IMR-90 (cell line): Measurements from ENCODE around the gene CST3. TPM values are rescaled to one million over a fixed set of nuclear protein-coding genes. Genes with fewer than 3 reads are reported as not detected.

Experiments used
- ATAC-seq: fragments of 200-7000 bp; cut with Tn5 transposase; 2 replicates; pipeline ENCODE4 v1.9.1; 2020; ENCODE audit warnings: low read depth, mild to moderate bottlenecking, moderate library complexity
- BruUV-seq: library from RNA; stranded (reverse); fragments of 400-500 nt; replicated peaks from 2 replicates; lab custom pipeline; 2021; lab: Mats Ljungman, UMichigan
- CTCF ChIA-PET: fragments of 300-600 bp; formaldehyde crosslinking; extraction: SDS; loops from one replicate; lab custom pipeline; 2021; ENCODE audit warnings: antibody characterized with exemption; lab: Yijun Ruan, JAX
- POLR2A ChIA-PET: fragments of 300-600 bp; sonication (Branson Sonifier 250); formaldehyde crosslinking; loops from one replicate; lab custom pipeline; 2022; ENCODE audit warnings: antibody characterized with exemption; ENCODE audit not compliant: unreplicated experiment; lab: Charles Lee
- DNase-seq: peaks from one replicate; pipeline ENCODE4 v3.0.0; 2013
- H2AFZ ChIP-seq: replicated peaks from 2 replicates; pipeline ENCODE3; 2013; ENCODE audit warnings: low read length, mild to moderate bottlenecking; ENCODE audit not compliant: poor library complexity
- H2AK5ac ChIP-seq: 2 replicates; pipeline ENCODE4 v1.6.1; 2013; ENCODE audit warnings: low read depth, low read length, inconsistent platforms
- H2AK9ac ChIP-seq: replicated peaks from 2 replicates; pipeline ENCODE3; 2013; ENCODE audit warnings: mild to moderate bottlenecking, low read depth, low read length, moderate library complexity; ENCODE audit not compliant: poor library complexity
- H2BK120ac ChIP-seq: 2 replicates; pipeline ENCODE4 v1.6.1; 2013; ENCODE audit warnings: low read depth, low read length, inconsistent platforms
- H2BK15ac ChIP-seq: 3 replicates; pipeline ENCODE4 v1.6.1; 2013; ENCODE audit warnings: low read depth, low read length, inconsistent platforms
- H2BK20ac ChIP-seq: 2 replicates; pipeline ENCODE4 v1.6.1; 2013; ENCODE audit warnings: low read depth, mild to moderate bottlenecking, inconsistent platforms, low read length, moderate library complexity
- H2BK5ac ChIP-seq: 2 replicates; pipeline ENCODE4 v1.6.1; 2013; ENCODE audit warnings: mild to moderate bottlenecking, low read depth, low read length, inconsistent platforms; ENCODE audit not compliant: poor library complexity, severe bottlenecking
- H3K14ac ChIP-seq: replicated peaks from 2 replicates; pipeline ENCODE4 v1.6.1; 2013; ENCODE audit warnings: low read depth, low read length, inconsistent platforms
- H3K18ac ChIP-seq: 2 replicates; pipeline ENCODE4 v1.6.1; 2013; ENCODE audit warnings: low read depth, low read length, control low read depth
- H3K23ac ChIP-seq: 2 replicates; pipeline ENCODE4 v1.6.1; 2013; ENCODE audit warnings: low read depth, low read length, inconsistent platforms
- H3K27ac ChIP-seq: 2 replicates; pipeline ENCODE4 v1.5.1; 2013; ENCODE audit warnings: mild to moderate bottlenecking, control low read depth, low read length; ENCODE audit not compliant: insufficient read depth
- H3K27me3 ChIP-seq: 2 replicates; pipeline ENCODE4 v1.6.1; 2013; ENCODE audit warnings: low read length; ENCODE audit not compliant: control insufficient read depth, insufficient read depth
- H3K36me3 ChIP-seq: 2 replicates; pipeline ENCODE4 v1.6.1; 2013; ENCODE audit warnings: low read length, mixed read lengths; ENCODE audit not compliant: control insufficient read depth, insufficient read depth
- H3K4ac ChIP-seq: 2 replicates; pipeline ENCODE4 v1.6.1; 2013; ENCODE audit warnings: low read depth, low read length, inconsistent platforms
- H3K4me1 ChIP-seq: 2 replicates; pipeline ENCODE4 v1.6.1; 2013; ENCODE audit warnings: low read length, mixed read lengths; ENCODE audit not compliant: control insufficient read depth, insufficient read depth
- H3K4me2 ChIP-seq: 2 replicates; pipeline ENCODE4 v1.6.1; 2013; ENCODE audit warnings: low read depth, mild to moderate bottlenecking, control low read depth, low read length, moderate library complexity
- H3K4me3 ChIP-seq: 2 replicates; pipeline ENCODE4 v1.5.1; 2013; ENCODE audit warnings: low read depth, mild to moderate bottlenecking, control low read depth, low read length, moderate library complexity; ENCODE audit not compliant: insufficient read depth
- H3K56ac ChIP-seq: 2 replicates; pipeline ENCODE4 v1.6.1; 2013; ENCODE audit warnings: low read length, inconsistent platforms; ENCODE audit not compliant: insufficient read depth; ENCODE audit errors: extremely low read depth
- H3K79me1 ChIP-seq, 2 experiments: 2 replicates each; pipeline ENCODE4 v1.6.1; 2013; ENCODE audit warnings: low read length in 2 of 2, inconsistent platforms in 1 of 2, low read depth in 1 of 2
- H3K9ac ChIP-seq: 2 replicates; pipeline ENCODE4 v1.6.1; 2013; ENCODE audit warnings: low read depth, low read length, control low read depth
- H3K9me1 ChIP-seq: 2 replicates; pipeline ENCODE4 v1.6.1; 2013; ENCODE audit warnings: low read length, inconsistent platforms; ENCODE audit not compliant: insufficient read depth
- H3K9me3 ChIP-seq: 2 replicates; pipeline ENCODE4 v1.6.1; 2013; ENCODE audit warnings: low read length; ENCODE audit not compliant: control insufficient read depth, insufficient read depth
- H4K20me1 ChIP-seq: 2 replicates; pipeline ENCODE4 v1.6.1; 2013; ENCODE audit warnings: low read length, inconsistent platforms; ENCODE audit not compliant: insufficient read depth
- H4K5ac ChIP-seq: 2 replicates; pipeline ENCODE4 v1.6.1; 2013; ENCODE audit warnings: mild to moderate bottlenecking, low read depth, low read length, control low read depth
- H4K8ac ChIP-seq, 2 experiments: 2 replicates each; pipeline ENCODE4 v1.6.1; 2013; ENCODE audit warnings: low read depth in 2 of 2, low read length in 2 of 2, control low read depth in 1 of 2, inconsistent platforms in 1 of 2
- H4K91ac ChIP-seq: 2 replicates; pipeline ENCODE4 v1.6.1; 2013; ENCODE audit warnings: low read depth, low read length, inconsistent platforms; ENCODE audit not compliant: insufficient read depth
- BHLHE40 ChIP-seq: fragments of 150-350 bp; IDR thresholded peaks from 2 replicates; pipeline ENCODE4 v1.6.1; 2016; ENCODE audit warnings: mild to moderate bottlenecking, low read depth, low read length
- CEBPB ChIP-seq: IDR thresholded peaks from 2 replicates; pipeline ENCODE4 v1.6.1; 2012; ENCODE audit warnings: low read depth, low read length, improper control_type of control experiment
- CHD1 ChIP-seq: IDR thresholded peaks from 2 replicates; pipeline ENCODE4 v1.6.1; 2012; ENCODE audit warnings: low read depth, low read length, improper control_type of control experiment
- MAZ ChIP-seq: IDR thresholded peaks from 2 replicates; pipeline ENCODE4 v1.6.1; 2012; ENCODE audit warnings: low read depth, mild to moderate bottlenecking, low read length, improper control_type of control experiment, moderate library complexity, borderline replicate concordance
- RAD21 ChIP-seq: IDR thresholded peaks from 2 replicates; pipeline ENCODE4 v1.6.1; 2012; ENCODE audit warnings: low read length, improper control_type of control experiment
- WGBS, 2 experiments: methylation state at CpG; one replicate each; pipeline versions ENCODE4 v1.1.5 to v1.1.7; 2013; ENCODE audit warnings: missing lambda C conversion rate in 2 of 2; ENCODE audit not compliant: insufficient read length in 1 of 2; ENCODE audit errors: extremely low coverage in 2 of 2; 5-methylcytosine and 5-hydroxymethylcytosine counted together
- dilution Hi-C: fragments of 300-500 bp; cut with HindIII; formaldehyde crosslinking; loops from one replicate; pipeline ENCODE4 v1.14.3; 2018; ENCODE audit warnings: low sequenced_read_pairs; ENCODE audit not compliant: unreplicated experiment
- in situ Hi-C: fragments of 300-500 bp; cut with MboI; formaldehyde crosslinking; loops from 3 replicates; pipeline ENCODE4 v1.14.3; 2019; ENCODE audit warnings: low sequenced_read_pairs, inconsistent platforms, mixed read lengths
- intact Hi-C: fragments of 100-400 bp; cut with micrococcal nuclease; formaldehyde crosslinking; loops from 2 replicates; pipeline ENCODE4 v1.10.0; 2022
- polyA plus RNA-seq, 3 experiments: library from polyadenylated mRNA; depleted of rRNA; stranded (reverse); fragments of >200 nt; gene quantifications; 2 replicates each; pipeline ENCODE4 v1.2.3, GENCODE V29; 2012; ENCODE audit warnings: low replicate concordance in 1 of 3
- total RNA-seq: library from RNA; depleted of rRNA; stranded (reverse); fragments of >200 nt; gene quantifications from 2 replicates; pipeline ENCODE4 v1.2.3, GENCODE V29; 2012

Gene CST3
- total and polyA plus RNA-seq, 2 of the 4 experiments (the other 2 are of a cell fraction), result 26.0 to 471 TPM

DNA sequence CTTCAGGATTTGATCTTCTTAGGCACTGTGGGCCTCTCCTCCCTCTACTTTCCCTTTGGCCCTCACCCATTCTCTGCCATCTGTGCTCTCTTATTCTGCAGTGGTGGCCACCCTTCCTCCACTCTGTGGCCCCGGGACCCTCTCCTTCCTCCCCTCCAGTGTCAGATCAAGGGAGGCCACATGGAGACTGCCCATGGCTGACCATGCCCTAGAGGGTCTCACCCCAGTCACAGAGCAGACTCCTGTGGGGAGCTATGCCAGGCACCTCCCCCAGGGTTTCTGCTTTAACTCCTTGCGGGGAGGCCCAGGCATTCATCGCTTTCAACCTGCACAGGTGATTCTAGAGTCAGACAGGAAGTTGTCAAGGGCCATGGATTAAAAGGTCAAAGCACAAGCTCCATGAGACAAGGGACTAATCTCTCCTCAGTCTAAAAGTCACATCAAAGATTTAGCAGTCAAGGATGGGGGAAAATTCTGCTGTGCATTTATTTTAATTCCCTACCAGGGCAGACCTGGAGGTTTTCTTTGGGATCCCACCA is 15.7 kb upstream of the CST3 start:
- TF ChIP-seq BHLHE40 (no peak), RAD21 (no peak), MAZ (no peak), CEBPB (no peak), CHD1 (no peak)
- Histone ChIP-seq H3K9me1 (no peaks in the 10 kb centered on the region), H3K23ac (no peak overlapping the region), H3K56ac (no peak overlapping the region), H4K5ac (no peak overlapping the region), H2AK5ac (no peak overlapping the region), H4K20me1 (no peaks in the 10 kb centered on the region), H3K18ac (no peak overlapping the region), H2BK120ac (no peak overlapping the region), H3K9me3 (no peaks in the 10 kb centered on the region), H3K9ac (no peak overlapping the region), H2BK20ac (no peak overlapping the region), H3K4me1 (peaks cover 1% of the 10 kb centered on the region), H3K27ac (no peak overlapping the region), H2AK9ac (no peak overlapping the region), H3K4me3 (no peak overlapping the region), H4K91ac (no peak overlapping the region), H4K8ac (no peak overlapping the region), H3K14ac (no peak overlapping the region), H3K36me3 (no peaks in the 10 kb centered on the region), H2AFZ (no peak overlapping the region), H3K79me1 (no peaks in the 10 kb centered on the region), H2BK5ac (no peak overlapping the region), H3K4ac (no peak overlapping the region), H3K4me2 (no peak overlapping the region), H2BK15ac (no peak overlapping the region), H3K27me3 (peaks cover 4% of the 10 kb centered on the region)
- no CpG with 5 or more reads among the region's 3 CpGs for WGBS, 2 experiments
- ChIA-PET CTCF (no interaction called here), POLR2A (no interaction called here)
- DNase-seq, result no peak
- intact Hi-C loops (no loop called here), dilution Hi-C loops (no loop called here), in situ Hi-C loops (no loop called here)
- no TSS peak for BruUV-seq
- ATAC-seq, result no peak
